ENCODE results near the gene ITPK1.

GRCh38 chr14:93136009-93136408 is 20.3 kb upstream of the ITPK1 start:
- TF ChIP-seq POLR2AphosphoS5 (IDR thresholded peaks at IDR 0.05; ENCODE audit: low read length) (no peak), RAD21 (IDR thresholded peaks at IDR 0.05; ENCODE audit: insufficient read depth, low read depth, low read length) (no peak), ZNF274 (IDR thresholded peaks at IDR 0.05; ENCODE audit: insufficient read depth, insufficient read length) (no peak), TCF12 (IDR thresholded peaks at IDR 0.05; ENCODE audit: low read depth, low read length) (no peak)

Measured in GM12878 (cell line).